ENCODE measurements around the gene TSPYL6. TPM values are rescaled to one million over a fixed set of nuclear protein-coding genes. Genes with fewer than 3 reads are reported as not detected.

The TSPYL6 gene
- total and polyA plus RNA-seq, 2 of the 8 experiments (the other 6 are each of a cell fraction or from before 2014, with no cell fraction given): not detected

GRCh38 chr2:54247115-54247514 is 8.9 kb downstream of the TSPYL6 start (continued):
- TF ChIP-seq BACH1 (IDR thresholded peaks at IDR 0.05; ENCODE audit: low read length): no peak
- TF ChIP-seq BRCA1 (IDR thresholded peaks at IDR 0.05; ENCODE audit: low read depth, low read length): no peak
- no peak for TF ChIP-seq EGR1 (IDR thresholded peaks at IDR 0.05; ENCODE audit: borderline replicate concordance, low read depth, low read length)

Data from H1 (cell line).